Erythroblast (primary cell): ENCODE data around the gene MAD1L1.
A peak's percentile ranks its signal among the peaks of the same experiment; 100 is the strongest.

Source experiments
- GATA1 ChIP-seq: IDR thresholded peaks from 2 replicates; pipeline ENCODE4 v1.6.1; 2011; ENCODE audit warnings: low read depth, mild to moderate bottlenecking, control low read depth, low read length, moderate library complexity
- POLR2A ChIP-seq: IDR thresholded peaks from 2 replicates; pipeline ENCODE4 v1.6.1; 2011; ENCODE audit warnings: mild to moderate bottlenecking, low read length

GRCh38 chr7:2019711-2020511, 212.8 kb downstream of the MAD1L1 start:
- TF ChIP-seq POLR2A (peak; percentile 50), GATA1 (no peak)
